HCT116 (cell line): Measurements from ENCODE around the gene TSPAN2. TPM values are rescaled to one million over a fixed set of nuclear protein-coding genes. Genes with fewer than 3 reads are reported as not detected.

Source experiments
- ATAC-seq: fragments of 200-7000 bp; cut with Tn5 transposase; 2 replicates; pipeline ENCODE4 v1.9.1; 2020; ENCODE audit warnings: mild to moderate bottlenecking, moderate library complexity
- BruUV-seq: library from RNA; stranded (reverse); fragments of 400-500 nt; replicated peaks from 2 replicates; lab custom pipeline; 2021; lab: Mats Ljungman, UMichigan
- CTCF ChIA-PET: fragments of 300-600 bp; sonication (Branson Sonifier 250); formaldehyde crosslinking; loops from one replicate; lab custom pipeline; 2021; ENCODE audit warnings: antibody characterized with exemption; lab: Charles Lee
- POLR2A ChIA-PET: fragments of 300-600, 350-600 bp; sonication (Branson Sonifier 250); formaldehyde crosslinking; loops from one replicate; lab custom pipeline; 2021; ENCODE audit warnings: antibody characterized with exemption; lab: Charles Lee
- RAD21 ChIA-PET, 2 experiments: fragments of 300-600 bp; sonication (Branson Sonifier 250); formaldehyde crosslinking; loops; one replicate each; lab custom pipeline; 2023; ENCODE audit warnings: low total read pairs in 2 of 2; ENCODE audit not compliant: uncharacterized antibody in 2 of 2, unreplicated experiment in 2 of 2, low non-redundant PET in 1 of 2; lab: Charles Lee
- DNase-seq: peaks from one replicate; pipeline ENCODE4 v3.0.0-alpha.2; 2010; ENCODE audit warnings: low read depth, low spot score
- H2AFZ ChIP-seq: fragments of 200-600 bp; shearing (Covaris generic), sonication (generic); 2 replicates; pipeline ENCODE4 v1.6.1; 2017; ENCODE audit warnings: low read depth, mixed run types, mixed read lengths, antibody characterized with exemption, low read length; ENCODE audit not compliant: poor library complexity, severe bottlenecking
- H3K27ac ChIP-seq: 2 replicates; pipeline ENCODE4 v1.5.1; 2012; ENCODE audit warnings: low read depth, low read length
- H3K27me3 ChIP-seq: fragments of 200-600 bp; sonication (generic); 2 replicates; pipeline ENCODE4 v1.6.1; 2016; ENCODE audit warnings: mixed run types, low read length, mixed read lengths; ENCODE audit not compliant: insufficient read depth
- H3K36me3 ChIP-seq, 2 experiments: fragments of 200-500 bp in 1 of 2; fragments of 200-600 bp in 1 of 2; sonication (Bioruptor generic) in 1 of 2; sonication (generic) in 1 of 2; 2 replicates each; pipeline versions ENCODE4 v1.5.1 to v1.6.1; 2014 to 2016; ENCODE audit warnings: low read length in 2 of 2, inconsistent platforms in 1 of 2, mixed read lengths in 1 of 2, mixed run types in 1 of 2; ENCODE audit not compliant: insufficient read depth in 2 of 2, control insufficient read depth in 1 of 2
- H3K4me1 ChIP-seq, 2 experiments: fragments of 200-600 bp in 1 of 2; sonication (generic) in 1 of 2; 2 replicates each; pipeline versions ENCODE4 v1.5.1 to v1.6.1; 2012 to 2017; ENCODE audit warnings: low read length in 2 of 2, inconsistent platforms in 1 of 2, mild to moderate bottlenecking in 1 of 2, mixed read lengths in 1 of 2, mixed run types in 1 of 2, moderate library complexity in 1 of 2; ENCODE audit not compliant: insufficient read depth in 2 of 2, control insufficient read depth in 1 of 2
- H3K4me2 ChIP-seq: fragments of 200-600 bp; sonication (generic); 2 replicates; pipeline ENCODE4 v1.6.1; 2017; ENCODE audit warnings: mixed run types, low read length, mixed read lengths
- H3K4me3 ChIP-seq, 2 experiments: fragments of 200-600 bp in 1 of 2; sonication (generic) in 1 of 2; replicated peaks in 1 of 2; 2 replicates each; pipeline ENCODE4 v1.5.1; 2011 to 2016; ENCODE audit warnings: low read length in 2 of 2, control low read depth in 1 of 2, low read depth in 1 of 2, mild to moderate bottlenecking in 1 of 2, mixed read lengths in 1 of 2, mixed run types in 1 of 2
- H3K79me2 ChIP-seq: fragments of 200-600 bp; sonication (generic); 2 replicates; pipeline ENCODE4 v1.6.1; 2017; ENCODE audit warnings: mild to moderate bottlenecking, mixed run types, low read length, moderate library complexity, mixed read lengths; ENCODE audit not compliant: insufficient read depth
- H3K9ac ChIP-seq: fragments of 200-600 bp; sonication (generic); 2 replicates; pipeline ENCODE4 v1.6.1; 2016; ENCODE audit warnings: low read length, mixed read lengths
- H3K9me2 ChIP-seq: fragments of 200-600 bp; sonication (generic), shearing (Covaris generic); 2 replicates; pipeline ENCODE4 v1.6.1; 2017; ENCODE audit warnings: mixed run types, mild to moderate bottlenecking, moderate library complexity; ENCODE audit not compliant: insufficient read depth
- H3K9me3 ChIP-seq, 2 experiments: fragments of 200-500 bp in 1 of 2; fragments of 200-600 bp in 1 of 2; sonication (Bioruptor generic) in 1 of 2; sonication (generic) in 1 of 2; 2 replicates each; pipeline ENCODE4 v1.6.1; 2014 to 2017; ENCODE audit warnings: low read length in 2 of 2, mixed read lengths in 2 of 2, inconsistent platforms in 1 of 2, low read depth in 1 of 2, mild to moderate bottlenecking in 1 of 2, mixed run types in 1 of 2, moderate library complexity in 1 of 2; ENCODE audit not compliant: control insufficient read depth in 1 of 2, insufficient read depth in 1 of 2
- H4K20me1 ChIP-seq: fragments of 200-600 bp; sonication (generic), shearing (Covaris generic); 2 replicates; pipeline ENCODE4 v1.6.1; 2017; ENCODE audit warnings: mixed run types, mild to moderate bottlenecking, moderate library complexity; ENCODE audit not compliant: insufficient read depth
- ATF3 ChIP-seq: IDR thresholded peaks from 2 replicates; pipeline ENCODE4 v1.6.1; 2012
- CTCF ChIP-seq, 3 experiments: fragments of 200-600 bp in 1 of 3; sonication (generic) in 1 of 3; IDR thresholded peaks in 2 of 3; conservative IDR thresholded peaks in 1 of 3; 2 replicates each; pipeline ENCODE4 v1.5.1; 2012 to 2017; ENCODE audit warnings: low read depth in 2 of 3, low read length in 2 of 3, antibody characterized with exemption in 1 of 3, borderline replicate concordance in 1 of 3, control low read depth in 1 of 3, mild to moderate bottlenecking in 1 of 3, mixed read lengths in 1 of 3, mixed run types in 1 of 3, moderate library complexity in 1 of 3; ENCODE audit not compliant: insufficient read depth in 1 of 3
- EGR1 ChIP-seq: IDR thresholded peaks from 2 replicates; pipeline ENCODE4 v1.6.1; 2012; ENCODE audit warnings: low read depth
- FOSL1 ChIP-seq: IDR thresholded peaks from 2 replicates; pipeline ENCODE4 v1.6.1; 2012; ENCODE audit warnings: low read depth
- JUND ChIP-seq: IDR thresholded peaks from 2 replicates; pipeline ENCODE4 v1.6.1; 2012
- POLR2A ChIP-seq: IDR thresholded peaks from 2 replicates; pipeline ENCODE4 v1.7.0; 2011; ENCODE audit warnings: borderline replicate concordance; ENCODE audit not compliant: insufficient read depth, insufficient read length; ENCODE audit errors: extremely low read depth
- REST ChIP-seq: IDR thresholded peaks from 2 replicates; pipeline ENCODE4 v1.6.1; 2012; ENCODE audit warnings: low read depth
- SIN3A ChIP-seq: IDR thresholded peaks from 2 replicates; pipeline ENCODE4 v1.6.1; 2012; ENCODE audit warnings: low read depth
- SRF ChIP-seq: IDR thresholded peaks from 2 replicates; pipeline ENCODE4 v1.6.1; 2012; ENCODE audit warnings: low read depth
- ZFX ChIP-seq: fragments of 450-650 bp; IDR thresholded peaks from 2 replicates; pipeline ENCODE4 v1.6.1; 2017
- ZNF274 ChIP-seq: fragments of 200-500 bp; sonication (Bioruptor generic); IDR thresholded peaks from 2 replicates; pipeline ENCODE4 v1.6.1; 2014; ENCODE audit warnings: mild to moderate bottlenecking, low read depth, low read length, inconsistent platforms
- intact Hi-C: fragments of 100-400 bp; cut with micrococcal nuclease; formaldehyde crosslinking; loops from 2 replicates; pipeline ENCODE4 v1.10.0; 2022
- total RNA-seq: library from RNA; stranded (reverse); gene quantifications from one replicate; pipeline ENCODE4 v1.2.1, GENCODE V29; 2021; ENCODE audit not compliant: unreplicated experiment

The TSPAN2 gene
- total RNA-seq, 1 experiment from 2014 or later, result 0.98 TPM

GRCh38 chr1:115064461-115064860 lies 24.8 kb downstream of the TSPAN2 start (continued):
- no peak for TF ChIP-seq POLR2A
- TF ChIP-seq ATF3, result no peak
- no peak for TF ChIP-seq REST
- TF ChIP-seq CTCF (IDR thresholded peaks at IDR 0.05 in 2 of 3, conservative IDR thresholded peaks at IDR 0.05 in 1 of 3; ENCODE audit: borderline replicate concordance in 1 of 3, insufficient read depth in 1 of 3, low read depth in 2 of 3, low read length in 2 of 3), result no peak

- H3K9me2 ChIP-seq, result no peaks in the 10 kb centered on the region
- TF ChIP-seq POLR2A, result no peak
- TF ChIP-seq SRF, result no peak
- TF ChIP-seq ATF3, result no peak
- no peak for TF ChIP-seq ZNF274
- no peak for TF ChIP-seq ZFX
- TF ChIP-seq SIN3A, result no peak
- no peak for TF ChIP-seq JUND
- no peak for TF ChIP-seq EGR1
- TF ChIP-seq FOSL1, result no peak
- TF ChIP-seq CTCF (IDR thresholded peaks at IDR 0.05 in 2 of 3, conservative IDR thresholded peaks at IDR 0.05 in 1 of 3; ENCODE audit: borderline replicate concordance in 1 of 3, insufficient read depth in 1 of 3, low read depth in 2 of 3, low read length in 2 of 3), result no peak
Observed at GRCh38 chr1:115063228-115063901, 25.9 kb downstream of the TSPAN2 start.

More at GRCh38 chr1:115063228-115063901, 25.9 kb downstream of the TSPAN2 start:
- POLR2A ChIA-PET, result no interaction called here
- no TSS peak for BruUV-seq
- H3K4me1 ChIP-seq, result peaks cover 10 to 11% of the 10 kb centered on the region in 2 experiments
- CTCF ChIA-PET, result no interaction called here
- no peak overlapping the region for H3K27ac ChIP-seq
- no peak overlapping the region for H3K4me2 ChIP-seq
- H3K9ac ChIP-seq, result no peak overlapping the region
- H3K36me3 ChIP-seq, result no peaks in the 10 kb centered on the region
- no peaks in the 10 kb centered on the region for H3K9me3 ChIP-seq
- no peak overlapping the region for H2AFZ ChIP-seq
- no peaks in the 10 kb centered on the region for H4K20me1 ChIP-seq
- ATAC-seq (no peak), DNase-seq (no peak)
- H3K4me3 ChIP-seq, result no peak overlapping the region
- RAD21 ChIA-PET, result no interaction called here
- intact Hi-C loops, result no loop called here
- H3K79me2 ChIP-seq, result no peaks in the 10 kb centered on the region
- no peaks in the 10 kb centered on the region for H3K27me3 ChIP-seq
